Large intestine (tissue), 3 donors: ENCODE results near the gene ATP8A2. TPM values are rescaled to one million over a fixed set of nuclear protein-coding genes. Genes with fewer than 3 reads are reported as not detected.
A peak's percentile ranks its signal among the peaks of the same experiment; 100 is the strongest.
"Not testable (repeated sequence)": the region's sequence is repeated elsewhere in the genome, so short reads cannot be mapped to it uniquely, and the experiment has no call there.

Experiments used
- DNase-seq, 2 donors: peaks; one replicate each; pipeline versions ENCODE4 v3.0.0 to v3.0.0-alpha.2; 2013
- H3K27ac ChIP-seq: one replicate; pipeline ENCODE4 v1.5.1; 2013; ENCODE audit warnings: low read length
- H3K27me3 ChIP-seq: 2 replicates; pipeline ENCODE4 v1.6.1; 2013; ENCODE audit warnings: low read length; ENCODE audit not compliant: control insufficient read depth, insufficient read depth
- H3K36me3 ChIP-seq: 2 replicates; pipeline ENCODE4 v1.6.1; 2013; ENCODE audit warnings: low read length; ENCODE audit not compliant: control insufficient read depth, insufficient read depth
- H3K4me1 ChIP-seq: one replicate; pipeline ENCODE4 v1.6.1; 2013; ENCODE audit warnings: low read length; ENCODE audit not compliant: control insufficient read depth, insufficient read depth
- H3K4me3 ChIP-seq: one replicate; pipeline ENCODE4 v1.5.1; 2013; ENCODE audit warnings: low read length
- H3K9me3 ChIP-seq: one replicate; pipeline ENCODE4 v1.6.1; 2013; ENCODE audit warnings: mild to moderate bottlenecking, low read depth, low read length, moderate library complexity; ENCODE audit not compliant: control insufficient read depth
- WGBS: methylation state at CpG from one replicate; pipeline ENCODE4 v1.1.5; 2013; ENCODE audit warnings: low lambda C conversion rate; ENCODE audit not compliant: insufficient coverage; 5-methylcytosine and 5-hydroxymethylcytosine counted together
- polyA plus RNA-seq: library from polyadenylated mRNA; unstranded; fragments of 120-200 nt; gene quantifications from one replicate; pipeline ENCODE4 v1.2.1, GENCODE V29; 2013

Gene ATP8A2
- polyA plus RNA-seq, 1 donor: 2.3 TPM

DNA sequence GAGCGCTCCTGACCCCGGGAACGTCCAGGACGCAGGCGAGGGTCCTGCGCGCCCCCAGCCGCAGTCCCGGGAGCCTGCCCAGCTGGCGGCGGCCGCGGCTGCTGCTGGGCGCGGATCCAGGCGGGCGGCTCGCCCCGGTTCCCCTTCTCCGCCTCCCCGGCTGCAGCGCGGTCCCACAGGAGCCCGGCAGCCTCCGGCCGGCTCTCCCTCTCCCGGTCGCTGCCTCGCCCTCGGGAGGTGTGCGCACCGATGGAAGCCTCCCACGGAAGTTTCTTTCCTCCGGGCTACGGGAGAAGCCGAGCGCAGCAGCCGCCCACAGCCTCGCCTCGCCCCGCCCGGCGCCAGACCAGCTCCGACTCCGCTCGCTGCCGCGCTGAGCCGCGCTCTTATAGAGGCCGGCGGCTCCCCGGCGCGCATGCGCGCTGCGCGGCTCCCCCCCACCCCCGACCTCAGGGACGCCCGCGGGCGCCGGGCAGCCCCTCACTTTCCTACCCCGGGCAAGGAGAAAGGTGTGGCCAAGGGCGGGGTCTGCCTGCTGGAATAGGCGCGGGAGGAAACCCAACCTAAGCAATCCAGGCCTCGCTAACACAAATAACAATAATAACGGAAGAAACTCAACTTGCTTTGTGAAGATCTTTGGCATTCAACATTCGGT, 680.0 kb downstream of the ATP8A2 start, which contains the start of gene SHISA2:
Gene SHISA2, minus strand, starts transcription at position 360 of the 655 bp plus-strand sequence. CDS start 1,041 bp downstream, outside the sequence.
- peaks cover 63% of the 10 kb centered on the region for H3K27me3 ChIP-seq
- DNase-seq: peak in 1 of 2 donors; percentile 62
- H3K4me3 ChIP-seq: peak within 1 kb of the TSS; percentile 30
- peaks cover 2% of the 10 kb centered on the region for H3K9me3 ChIP-seq
- no peak within 1 kb of the TSS for H3K27ac ChIP-seq
- H3K36me3 ChIP-seq: no peaks in the 10 kb centered on the region
- H3K4me1 ChIP-seq: peaks cover 2% of the 10 kb centered on the region
- no CpG with 5 or more reads among the region's 72 CpGs for WGBS

DNA sequence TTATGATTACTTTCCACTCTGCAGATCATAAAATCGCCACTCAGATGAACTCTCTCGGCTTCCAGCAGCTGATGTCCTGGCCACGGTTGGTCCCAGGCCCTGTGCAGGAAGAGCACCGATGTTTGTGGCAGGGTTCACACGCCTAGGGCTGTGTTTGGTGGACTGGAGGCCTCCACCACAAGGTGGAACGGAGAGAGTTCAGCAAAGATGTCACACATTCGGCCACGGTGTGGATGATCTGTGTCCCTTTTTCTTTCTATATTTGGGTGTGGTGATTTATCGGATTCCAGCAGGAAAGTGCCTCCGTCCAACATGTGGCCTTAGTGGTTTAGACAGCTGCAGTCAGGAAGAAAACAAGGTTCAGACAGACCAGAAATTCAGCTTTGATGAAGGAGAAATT, 680.6 kb downstream of the ATP8A2 start:
- Histone ChIP-seq H3K27me3 (peaks cover 64% of the 10 kb centered on the region), H3K27ac (no peak overlapping the region), H3K9me3 (peaks cover 2% of the 10 kb centered on the region), H3K36me3 (no peaks in the 10 kb centered on the region), H3K4me1 (peaks cover 2% of the 10 kb centered on the region), H3K4me3 (no peak overlapping the region)
- no CpG with 5 or more reads among the region's 10 CpGs for WGBS
- no peak for DNase-seq

DNA sequence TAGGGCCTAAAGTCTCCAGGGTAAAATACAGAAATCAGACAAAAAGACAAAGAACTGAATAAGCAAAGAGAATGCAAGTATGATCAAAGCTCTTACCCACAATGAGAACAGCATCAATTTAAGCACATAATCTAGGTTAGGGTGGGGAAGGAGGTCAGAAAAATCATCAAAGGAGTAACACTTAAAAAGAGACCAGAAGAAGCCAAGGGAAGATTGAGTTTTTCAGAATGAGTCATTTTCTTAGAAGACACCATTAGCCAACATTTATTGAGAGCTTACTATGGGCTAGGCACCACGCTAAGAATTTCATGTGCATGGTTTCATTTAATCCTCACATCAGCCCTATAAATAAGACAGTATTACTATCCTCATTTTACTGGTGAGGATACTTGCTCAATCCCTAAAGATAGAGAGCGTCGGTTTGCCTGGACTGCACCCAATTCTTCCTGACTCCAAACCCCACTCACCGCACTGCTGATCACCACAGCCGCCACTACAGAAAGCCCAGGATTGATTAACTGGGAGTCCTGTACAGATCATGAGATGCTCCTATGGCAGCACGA, 681.7 kb downstream of the ATP8A2 start:
- DNase-seq: no peak
- no CpG with 5 or more reads among the region's 6 CpGs for WGBS
- Histone ChIP-seq H3K27me3 (peaks cover 55% of the 10 kb centered on the region), H3K36me3 (no peaks in the 10 kb centered on the region), H3K9me3 (peaks cover 2% of the 10 kb centered on the region), H3K4me3 (no peak overlapping the region), H3K4me1 (peaks cover 2% of the 10 kb centered on the region), H3K27ac (no peak overlapping the region)

DNA sequence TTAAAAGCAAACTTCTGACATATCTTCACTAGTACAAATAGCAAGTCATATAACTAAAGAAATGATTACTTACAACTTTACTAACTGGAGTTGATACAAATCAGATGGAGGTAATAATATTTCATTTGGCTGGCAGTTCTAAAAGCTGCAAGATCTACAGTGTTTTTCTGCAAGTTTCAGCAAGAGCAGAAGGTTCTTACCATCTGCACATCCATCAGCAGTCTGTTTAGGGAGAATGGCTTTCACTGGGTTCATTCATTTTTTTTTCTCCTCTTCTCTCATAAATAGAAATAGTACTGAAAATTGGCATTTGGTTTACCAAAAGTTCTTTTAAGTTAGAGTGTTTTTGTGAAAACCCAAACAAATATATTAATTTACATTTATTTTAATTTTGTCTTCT, 683.1 kb downstream of the ATP8A2 start:
- H3K27me3 ChIP-seq: peaks cover 45% of the 10 kb centered on the region
- no peak overlapping the region for H3K27ac ChIP-seq
- no peak overlapping the region for H3K4me3 ChIP-seq
- peaks cover 2% of the 10 kb centered on the region for H3K4me1 ChIP-seq
- no peak for DNase-seq
- peaks cover 2% of the 10 kb centered on the region for H3K9me3 ChIP-seq
- H3K36me3 ChIP-seq: no peaks in the 10 kb centered on the region

DNA sequence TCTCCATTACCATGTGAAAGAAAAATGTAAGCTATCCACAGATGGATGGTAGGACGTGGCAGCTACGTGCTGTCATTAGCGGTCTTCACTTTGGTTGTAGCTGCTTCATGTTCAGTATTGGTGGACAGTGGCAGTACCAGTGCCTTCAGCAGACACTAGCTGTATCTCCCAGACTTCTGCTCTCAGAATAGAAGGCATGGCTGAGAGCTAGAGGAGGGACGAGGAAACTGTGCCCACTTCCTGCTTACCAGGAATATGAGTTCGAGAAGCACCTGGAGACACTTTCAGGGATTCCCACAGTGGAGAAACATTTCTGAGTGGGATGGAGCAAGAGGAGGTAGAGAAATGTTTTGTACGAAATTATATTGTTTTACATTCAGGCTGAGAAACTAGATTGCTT, 686.9 kb downstream of the ATP8A2 start:
- H3K27me3 ChIP-seq: peaks cover 13% of the 10 kb centered on the region
- no peak for DNase-seq
- H3K27ac ChIP-seq: no peak overlapping the region
- no CpG with 5 or more reads among the region's 6 CpGs for WGBS
- H3K9me3 ChIP-seq: no peaks in the 10 kb centered on the region
- no peaks in the 10 kb centered on the region for H3K4me1 ChIP-seq
- H3K36me3 ChIP-seq: no peaks in the 10 kb centered on the region
- H3K4me3 ChIP-seq: no peak overlapping the region

DNA sequence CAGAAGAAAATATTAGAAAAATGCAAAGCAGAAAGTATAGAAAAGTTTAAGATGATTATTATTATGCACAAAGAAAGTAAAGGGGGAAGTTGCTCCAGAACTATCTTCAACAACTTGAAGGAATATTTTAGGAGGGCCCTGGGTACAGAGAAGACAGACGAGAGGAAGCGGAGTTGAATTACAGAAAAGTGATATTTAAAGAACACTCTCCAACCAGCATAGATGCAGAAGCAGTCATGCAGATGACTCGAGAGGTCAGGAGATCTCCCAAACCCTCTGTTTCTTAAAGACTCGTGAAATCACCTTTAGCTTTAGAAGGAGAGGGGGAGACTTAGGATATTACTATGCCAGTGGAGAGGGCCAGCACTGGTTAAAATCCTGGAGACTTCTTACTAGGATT, 688.6 kb downstream of the ATP8A2 start:
- Histone ChIP-seq H3K9me3 (no peaks in the 10 kb centered on the region), H3K4me1 (no peaks in the 10 kb centered on the region), H3K36me3 (no peaks in the 10 kb centered on the region), H3K4me3 (no peak overlapping the region), H3K27me3 (peaks cover 13% of the 10 kb centered on the region), H3K27ac (no peak overlapping the region)
- DNase-seq: no peak
- whole genome bisulfite sequencing: 82% methylated on average over 2 of the region's 4 CpGs

DNA sequence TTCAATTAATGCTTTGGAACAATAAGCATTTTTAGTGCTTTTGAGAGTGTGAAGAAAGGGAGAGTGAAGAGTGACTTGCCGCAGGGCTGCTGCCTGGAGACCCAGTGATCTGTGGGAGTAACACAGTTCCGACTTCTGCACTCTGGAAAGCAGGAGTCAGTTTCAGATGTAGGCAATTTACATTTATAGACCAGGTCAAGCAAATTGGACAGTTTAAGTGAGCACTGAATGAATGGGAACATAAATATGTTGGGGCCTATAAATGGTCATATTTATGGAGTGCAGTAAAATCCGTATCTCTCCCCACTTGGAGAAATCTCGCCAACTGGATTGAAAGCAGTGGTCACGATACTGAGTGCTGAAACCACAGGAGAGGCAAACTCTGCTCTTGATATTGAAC, 689.5 kb downstream of the ATP8A2 start:
- H3K27me3 ChIP-seq: peaks cover 13% of the 10 kb centered on the region
- H3K27ac ChIP-seq: no peak overlapping the region
- H3K36me3 ChIP-seq: no peaks in the 10 kb centered on the region
- no peak for DNase-seq
- no peaks in the 10 kb centered on the region for H3K9me3 ChIP-seq
- no peaks in the 10 kb centered on the region for H3K4me1 ChIP-seq
- H3K4me3 ChIP-seq: no peak overlapping the region
- 80% methylated on average over 1 of the region's 5 CpGs for WGBS

DNA sequence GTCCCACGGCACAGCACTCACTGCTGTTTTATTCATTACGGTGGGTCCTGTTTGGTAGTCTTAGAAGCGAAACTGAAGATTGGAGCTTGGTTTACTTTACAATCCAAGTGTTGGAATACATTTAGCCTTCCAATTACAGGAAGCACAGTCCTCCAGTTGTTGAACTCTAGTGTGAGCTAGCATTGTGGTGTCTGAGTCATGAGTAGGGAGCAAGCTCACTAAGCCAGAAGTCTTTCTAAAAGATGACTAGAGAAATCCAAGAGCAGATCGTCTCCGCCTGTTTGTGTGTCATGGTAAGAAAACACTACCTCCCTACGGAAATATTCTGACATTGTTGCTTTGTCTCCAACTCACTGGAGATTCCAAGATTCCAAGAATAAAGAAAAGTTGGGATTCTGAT, 690.2 kb downstream of the ATP8A2 start:
- H3K36me3 ChIP-seq: no peaks in the 10 kb centered on the region
- peak in 1 of 2 donors; percentile 11 for DNase-seq
- WGBS: 100% methylated on average over 2 of the region's 6 CpGs
- H3K9me3 ChIP-seq: no peaks in the 10 kb centered on the region
- no peak overlapping the region for H3K4me3 ChIP-seq
- peaks cover 11% of the 10 kb centered on the region for H3K27me3 ChIP-seq
- no peak overlapping the region for H3K27ac ChIP-seq
- no peaks in the 10 kb centered on the region for H3K4me1 ChIP-seq

DNA sequence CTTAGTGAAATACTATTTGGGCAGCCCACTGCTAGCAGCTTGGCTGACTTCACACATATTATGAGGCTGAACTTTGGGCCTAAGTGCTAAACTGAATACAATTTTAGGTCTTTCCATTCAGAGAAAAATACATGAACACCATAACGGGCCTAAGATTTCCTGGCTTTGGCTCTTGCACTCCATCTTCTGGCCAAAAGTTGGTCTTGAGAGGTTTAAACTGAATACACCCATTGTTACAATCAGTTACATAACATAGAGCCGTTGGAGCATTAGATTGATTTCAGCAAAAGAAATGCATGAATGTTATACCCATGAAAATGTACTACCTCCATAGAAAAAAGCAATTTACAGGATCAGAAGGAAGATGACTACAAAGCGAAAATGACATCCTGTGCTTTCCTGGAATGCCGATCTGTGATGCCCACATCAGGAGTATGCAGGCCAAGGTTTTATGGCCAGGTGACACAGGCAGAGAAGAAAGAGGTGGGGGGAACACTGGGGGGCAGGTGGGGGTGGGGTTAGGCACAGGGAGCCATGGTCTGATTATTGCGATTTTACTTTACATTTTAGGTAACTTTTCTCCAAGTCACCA, 691.2 kb downstream of the ATP8A2 start:
- no peaks in the 10 kb centered on the region for H3K36me3 ChIP-seq
- WGBS: no CpG with 5 or more reads among the region's 5 CpGs
- peaks cover 8% of the 10 kb centered on the region for H3K27me3 ChIP-seq
- no peak overlapping the region for H3K4me3 ChIP-seq
- peak in 1 of 2 donors; percentile 28 for DNase-seq
- H3K27ac ChIP-seq: no peak overlapping the region
- no peaks in the 10 kb centered on the region for H3K4me1 ChIP-seq
- no peaks in the 10 kb centered on the region for H3K9me3 ChIP-seq

DNA sequence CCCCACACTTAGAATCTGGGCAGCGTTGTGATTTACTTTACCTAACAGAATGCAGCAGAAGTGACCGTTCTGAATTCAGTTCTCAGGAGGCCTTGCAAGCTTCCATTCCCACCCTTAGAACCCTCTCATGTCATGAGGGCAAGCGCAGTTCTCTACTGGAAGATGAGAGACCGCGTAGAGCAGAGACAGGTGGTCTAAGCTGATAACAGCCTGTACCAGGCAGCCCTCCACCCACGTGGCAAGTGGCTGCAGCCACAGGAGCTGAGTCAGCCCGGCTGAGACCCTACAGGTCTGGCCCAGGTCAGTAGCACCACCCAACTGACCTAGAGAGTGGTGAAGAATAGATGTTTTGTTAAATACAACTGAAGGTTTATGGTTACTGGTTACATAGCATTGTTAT, 694.7 kb downstream of the ATP8A2 start:
- H3K27ac ChIP-seq, H3K4me1 ChIP-seq, H3K36me3 ChIP-seq, H3K4me3 ChIP-seq, H3K9me3 ChIP-seq, H3K27me3 ChIP-seq, DNase-seq: not testable (repeated sequence)
- WGBS: no CpG with 5 or more reads among the region's 7 CpGs

DNA sequence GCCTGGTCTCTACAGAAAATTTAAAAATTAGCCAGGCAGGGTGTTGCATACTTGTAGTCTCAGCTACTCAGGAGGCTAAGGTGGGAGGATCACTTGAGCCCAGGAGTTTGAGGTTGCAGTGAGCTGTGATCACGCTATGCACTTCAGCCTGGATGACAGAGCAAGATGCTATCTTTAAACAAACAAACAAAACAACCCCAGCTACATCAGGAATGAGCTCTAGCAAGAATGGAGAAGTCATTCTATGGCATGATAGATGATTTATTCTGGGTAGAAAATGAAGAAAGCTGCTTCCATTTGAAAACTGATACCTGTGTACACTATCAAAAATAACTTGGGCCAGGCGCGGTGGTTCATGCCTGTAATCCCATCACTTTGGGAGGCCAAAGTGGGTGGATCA, 695.8 kb downstream of the ATP8A2 start:
- H3K36me3 ChIP-seq: no peaks in the 10 kb centered on the region
- no peaks in the 10 kb centered on the region for H3K4me1 ChIP-seq
- DNase-seq: no peak
- H3K27me3 ChIP-seq: peaks cover 2% of the 10 kb centered on the region
- no peak overlapping the region for H3K4me3 ChIP-seq
- WGBS: no CpG with 5 or more reads among the region's 3 CpGs
- no peak overlapping the region for H3K27ac ChIP-seq
- H3K9me3 ChIP-seq: no peaks in the 10 kb centered on the region
